HEK293 (cell line): Measurements from ENCODE around the gene PRR33.

ENCODE experiments used
- CTCF ChIA-PET: fragments of 350-600 bp; formaldehyde crosslinking; extraction: SDS; loops from one replicate; lab custom pipeline; 2021; ENCODE audit warnings: antibody characterized with exemption; lab: Yijun Ruan, JAX
- POLR2A ChIA-PET: fragments of 300-600 bp; formaldehyde crosslinking; extraction: SDS; loops from one replicate; lab custom pipeline; 2020; ENCODE audit warnings: antibody characterized with exemption, inconsistent platforms; lab: Yijun Ruan, JAX
- H3K27ac ChIP-seq: fragments of 200-500 bp; sonication (Bioruptor generic); 2 replicates; pipeline ENCODE4 v1.5.1; 2014; ENCODE audit warnings: low read depth, low read length, control low read depth, inconsistent platforms; ENCODE audit errors: extremely low read depth
- H3K36me3 ChIP-seq, 2 experiments: fragments of 200-500 bp in 1 of 2; sonication (Bioruptor generic) in 1 of 2; 1 replicate in 1 of 2; 2 replicates in 1 of 2; pipeline ENCODE4 v1.5.1; 2014 to 2017; ENCODE audit warnings: inconsistent platforms in 2 of 2, low read length in 2 of 2; ENCODE audit not compliant: control insufficient read depth in 2 of 2, insufficient read depth in 1 of 2
- H3K4me1 ChIP-seq: fragments of 200-500 bp; sonication (Bioruptor generic); 2 replicates; pipeline ENCODE4 v1.5.1; 2014; ENCODE audit warnings: mild to moderate bottlenecking, low read length, inconsistent platforms; ENCODE audit not compliant: control insufficient read depth, insufficient read depth
- H3K4me3 ChIP-seq: 2 replicates; pipeline ENCODE4 v1.5.1; 2011; ENCODE audit warnings: low read depth, mild to moderate bottlenecking, control low read depth, low read length, moderate library complexity
- H3K9me3 ChIP-seq: fragments of 200-500 bp; sonication (Bioruptor generic); 2 replicates; pipeline ENCODE4 v1.5.1; 2014; ENCODE audit warnings: low read depth, low read length, inconsistent platforms; ENCODE audit not compliant: control insufficient read depth, insufficient read depth
- EGR2 ChIP-seq: fragments of 450-650 bp; formaldehyde crosslinking; IDR thresholded peaks from 2 replicates; pipeline ENCODE4 v1.5.1; 2016; ENCODE audit warnings: low read depth, missing biosample characterization, missing genetic modification characterization
- INSM2 ChIP-seq: fragments of 450-650 bp; formaldehyde crosslinking; IDR thresholded peaks from 2 replicates; pipeline ENCODE4 v1.5.1; 2016; ENCODE audit warnings: missing biosample characterization, missing genetic modification characterization
- KLF1 ChIP-seq: fragments of 450-650 bp; formaldehyde crosslinking; IDR thresholded peaks from 2 replicates; pipeline ENCODE4 v1.5.1; 2016; ENCODE audit warnings: missing biosample characterization, missing genetic modification characterization
- REPIN1 ChIP-seq: fragments of 450-650 bp; formaldehyde crosslinking; IDR thresholded peaks from 2 replicates; pipeline ENCODE4 v1.5.1; 2017; ENCODE audit warnings: missing biosample characterization, missing genetic modification characterization, low read depth
- SCRT1 ChIP-seq: fragments of 450-650 bp; formaldehyde crosslinking; IDR thresholded peaks from 2 replicates; pipeline ENCODE4 v1.5.1; 2016; ENCODE audit warnings: missing biosample characterization, missing genetic modification characterization, borderline replicate concordance
- SCRT2 ChIP-seq: fragments of 450-650 bp; formaldehyde crosslinking; IDR thresholded peaks from 2 replicates; pipeline ENCODE4 v1.5.1; 2016; ENCODE audit warnings: missing biosample characterization, missing genetic modification characterization
- SETDB1 ChIP-seq: IDR thresholded peaks from one replicate; pipeline ENCODE4 v1.6.1; 2017; ENCODE audit warnings: mild to moderate bottlenecking, low read length, moderate library complexity, mixed read lengths; ENCODE audit not compliant: insufficient read length
- ZBTB17 ChIP-seq: fragments of 450-650 bp; formaldehyde crosslinking; IDR thresholded peaks from 2 replicates; pipeline ENCODE4 v1.5.1; 2016; ENCODE audit warnings: missing biosample characterization, missing genetic modification characterization
- ZFHX2 ChIP-seq: fragments of 450-650 bp; formaldehyde crosslinking; conservative IDR thresholded peaks from 2 replicates; pipeline ENCODE4 v1.5.1; 2016; ENCODE audit warnings: missing biosample characterization, missing genetic modification characterization
- ZFP41 ChIP-seq: fragments of 450-650 bp; formaldehyde crosslinking; IDR thresholded peaks from 2 replicates; pipeline ENCODE4 v1.5.1; 2016; ENCODE audit warnings: missing biosample characterization, missing genetic modification characterization, borderline replicate concordance
- ZNF148 ChIP-seq: fragments of 450-650 bp; formaldehyde crosslinking; IDR thresholded peaks from 2 replicates; pipeline ENCODE4 v1.5.0; 2017; ENCODE audit warnings: missing biosample characterization, missing genetic modification characterization, borderline replicate concordance
- ZNF16 ChIP-seq: fragments of 450-650 bp; formaldehyde crosslinking; IDR thresholded peaks from 2 replicates; pipeline ENCODE4 v1.5.1; 2016; ENCODE audit warnings: low read depth, missing biosample characterization, missing genetic modification characterization
- ZNF341 ChIP-seq: fragments of 450-650 bp; formaldehyde crosslinking; IDR thresholded peaks from 2 replicates; pipeline ENCODE4; 2016; ENCODE audit warnings: low read depth, missing biosample characterization, missing genetic modification characterization
- ZNF571 ChIP-seq: fragments of 450-650 bp; formaldehyde crosslinking; IDR thresholded peaks from 2 replicates; pipeline ENCODE4 v1.5.0; 2017; ENCODE audit warnings: missing biosample characterization, missing genetic modification characterization
- ZNF580 ChIP-seq: fragments of 450-650 bp; formaldehyde crosslinking; IDR thresholded peaks from 2 replicates; pipeline ENCODE4 v1.5.1; 2016; ENCODE audit warnings: missing biosample characterization, missing genetic modification characterization
- ZNF596 ChIP-seq: fragments of 450-650 bp; IDR thresholded peaks from 2 replicates; pipeline ENCODE4 v1.5.0; 2018; ENCODE audit warnings: missing biosample characterization, mild to moderate bottlenecking, missing genetic modification characterization, moderate library complexity
- ZSCAN16 ChIP-seq: fragments of 450-650 bp; formaldehyde crosslinking; IDR thresholded peaks from 2 replicates; pipeline ENCODE4 v1.5.1; 2016; ENCODE audit warnings: missing biosample characterization, missing genetic modification characterization

The PRR33 gene

GRCh38 chr11:1924181-1924580 lies 32.5 kb upstream of the PRR33 start:
- CTCF ChIA-PET, result interaction anchor here (0.6 to 1.2 kb wide), 2 partner anchors 48 to 180 kb away, joined by 5 to 6 read pairs; no protein-coding TSS in a partner anchor
- H3K9me3 ChIP-seq, result no peaks in the 10 kb centered on the region
- TF ChIP-seq SCRT1 (no peak), ZFHX2 (tag by site-specific recombination) (peak; percentile 70), EGR2 (tag by site-specific recombination) (peak; percentile 66), KLF1 (tag by site-specific recombination) (peak; percentile 93)
- H3K36me3 ChIP-seq, result no peaks in the 10 kb centered on the region
- no peaks in the 10 kb centered on the region for H3K4me1 ChIP-seq
- H3K27ac ChIP-seq, result no peak overlapping the region
- no peak overlapping the region for H3K4me3 ChIP-seq
- POLR2A ChIA-PET, result no interaction called here

- no peak overlapping the region for H3K4me3 ChIP-seq
- POLR2A ChIA-PET, result no interaction called here
- H3K27ac ChIP-seq, result no peak overlapping the region
- CTCF ChIA-PET, result interaction anchor here (0.6 to 3.4 kb wide), 4 partner anchors 11 to 230 kb away, joined by 3 to 12 read pairs (median 6); no protein-coding TSS in a partner anchor
- H3K36me3 ChIP-seq, result no peaks in the 10 kb centered on the region
- TF ChIP-seq ZNF341 (no peak), SCRT2 (tag by site-specific recombination) (no peak), REPIN1 (no peak), ZNF16 (tag by site-specific recombination) (no peak), INSM2 (tag by site-specific recombination) (no peak), ZNF148 (tag by site-specific recombination) (no peak), ZFP41 (tag by site-specific recombination) (no peak), ZBTB17 (tag by site-specific recombination) (no peak), SETDB1 (no peak), ZNF580 (no peak), ZSCAN16 (tag by site-specific recombination) (no peak), ZNF571 (tag by site-specific recombination) (no peak), KLF1 (tag by site-specific recombination) (no peak), ZNF596 (tag by site-specific recombination) (no peak)
- no peaks in the 10 kb centered on the region for H3K9me3 ChIP-seq
- no peaks in the 10 kb centered on the region for H3K4me1 ChIP-seq
These were observed 31.7 kb upstream of the PRR33 start for GRCh38 chr11:1923201-1923956.
